Kidney capillary endothelial cell (primary cell): ENCODE measurements around the gene AHRR.
"Not testable (repeated sequence)": the region's sequence is repeated elsewhere in the genome, so short reads cannot be mapped to it uniquely, and the experiment has no call there.

ENCODE experiments used
- DNase-seq: peaks from one replicate; pipeline ENCODE4 v3.0.0-alpha.2; 2018; ENCODE audit warnings: low spot score

Gene AHRR

DNA sequence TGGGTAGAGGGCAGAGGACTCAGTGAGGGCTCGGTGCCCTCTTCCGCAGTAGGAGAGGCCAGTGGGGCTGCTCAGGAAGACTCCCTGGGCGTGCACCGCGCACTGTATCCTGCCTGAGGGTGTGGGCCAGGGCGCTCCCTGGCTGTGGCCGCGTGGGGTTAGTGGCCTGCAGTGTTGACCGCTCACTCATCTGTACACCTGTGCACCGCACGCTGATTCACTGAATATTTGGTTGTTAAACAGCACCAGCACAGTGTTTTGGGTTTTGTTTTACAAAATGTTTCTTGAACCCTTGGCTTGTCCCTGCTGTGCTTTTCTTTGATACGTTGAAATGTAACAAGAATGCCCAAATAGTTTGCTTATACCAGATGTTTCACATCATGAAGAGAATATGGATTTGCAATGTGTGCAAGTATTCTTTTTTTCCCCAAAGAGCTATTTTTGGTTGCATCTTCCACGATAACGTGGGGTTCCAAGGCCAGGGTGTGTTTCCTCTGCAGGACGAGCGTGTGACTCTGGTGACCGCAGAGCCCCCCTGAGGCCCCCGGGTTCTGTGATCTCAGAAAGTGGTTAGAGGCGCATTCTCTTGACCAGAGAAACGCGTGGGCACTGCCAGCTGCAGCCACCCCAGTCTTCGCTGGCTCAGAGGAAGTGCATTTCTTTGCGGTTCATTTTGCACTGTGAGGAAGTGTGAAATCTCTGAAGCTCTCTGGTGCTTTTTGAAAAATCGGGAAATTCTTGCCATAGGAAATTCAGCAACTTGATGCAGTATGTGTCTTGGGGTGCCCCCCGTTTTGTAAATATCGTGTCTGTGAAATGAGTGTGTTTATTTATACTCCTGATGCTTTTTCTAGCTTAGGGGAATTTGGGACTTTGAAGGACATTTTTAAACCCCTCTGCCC lies 46.9 kb downstream of the AHRR start:
- DNase-seq = no peak

DNA sequence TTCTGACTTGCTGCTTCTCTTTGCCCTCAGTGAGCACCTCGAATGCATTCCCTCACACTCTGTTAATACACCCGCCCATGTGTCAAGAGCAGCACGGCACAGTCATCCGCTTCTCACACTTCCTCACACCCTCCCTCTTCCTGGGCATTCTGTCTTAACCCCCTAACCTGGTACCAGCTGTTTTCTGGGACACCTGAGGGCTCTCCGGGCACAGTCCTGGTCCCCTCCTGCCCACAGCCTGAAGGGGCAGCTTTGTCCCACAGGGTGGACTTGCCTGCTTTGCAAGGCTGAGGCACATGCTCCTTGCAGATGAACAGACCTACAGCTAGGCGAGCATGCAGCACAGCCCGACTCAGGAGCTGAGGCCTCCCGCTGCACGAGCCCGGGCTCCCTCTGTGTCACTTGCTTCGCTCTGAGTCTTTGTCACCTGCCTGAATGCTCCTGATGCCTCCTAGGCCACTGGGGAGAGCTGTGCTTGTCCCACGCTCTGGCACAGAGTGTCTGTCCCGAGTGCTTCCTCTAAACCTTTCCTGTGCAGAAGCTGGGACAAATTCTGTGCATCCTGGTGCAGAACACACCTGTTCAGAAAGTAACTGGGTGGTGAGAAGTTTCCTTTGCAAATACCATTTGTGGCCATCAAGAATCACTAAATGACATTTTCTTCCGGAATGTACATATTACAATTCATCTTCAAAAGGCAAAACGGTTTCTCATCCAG lies 47.8 kb downstream of the AHRR start:
- no peak for DNase-seq

DNA sequence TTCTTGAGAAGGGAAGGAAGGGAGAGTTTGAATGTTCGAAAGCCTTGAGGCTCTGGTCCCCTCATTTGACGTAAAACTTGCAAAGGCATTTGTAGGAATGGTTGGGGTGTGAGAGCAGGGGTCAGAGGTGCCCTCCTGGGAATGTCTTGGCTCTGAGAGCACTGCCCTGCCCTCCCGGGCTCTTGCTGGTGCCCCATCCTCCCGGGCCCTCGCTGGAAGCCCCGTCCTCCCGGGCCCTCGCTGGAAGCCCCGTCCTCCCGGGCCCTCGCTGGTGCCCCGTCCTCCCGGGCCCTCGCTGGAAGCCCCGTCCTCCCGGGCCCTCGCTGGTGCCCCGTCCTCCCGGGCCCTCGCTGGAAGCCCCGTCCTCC lies 48.3 kb downstream of the AHRR start:
- DNase-seq = not testable (repeated sequence)

DNA sequence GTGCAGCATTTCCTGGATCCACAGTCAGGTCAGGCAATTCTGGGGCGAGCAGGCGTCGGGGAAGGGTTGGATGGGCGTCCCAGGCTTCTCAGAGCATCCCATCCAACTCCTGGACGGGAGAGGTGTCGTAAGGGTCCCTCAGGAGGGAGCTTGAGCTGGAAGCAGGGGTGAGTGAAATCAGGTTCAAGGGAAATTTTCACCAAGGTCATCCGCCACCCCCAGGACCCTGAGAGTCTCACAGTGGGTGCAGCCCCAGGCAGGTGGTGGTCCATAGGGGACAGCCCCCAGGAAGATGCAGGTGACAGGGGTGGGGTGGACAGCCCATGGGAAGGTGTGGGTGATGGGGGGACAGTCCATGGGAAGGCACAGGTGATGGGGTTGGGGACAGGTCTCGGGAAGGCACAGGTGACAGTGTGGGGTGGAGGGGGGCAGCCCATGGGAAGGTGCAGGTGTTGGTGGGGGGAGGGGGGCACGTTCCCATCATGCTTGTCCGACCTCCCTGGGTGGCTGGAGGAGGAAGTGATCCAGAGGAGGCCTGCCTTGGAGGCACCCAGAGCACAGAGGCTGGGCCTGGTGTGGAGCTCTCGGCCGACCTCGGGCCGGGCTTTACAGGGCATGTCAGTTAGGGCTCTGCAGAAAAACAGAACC lies 48.9 kb downstream of the AHRR start:
- no peak for DNase-seq

DNA sequence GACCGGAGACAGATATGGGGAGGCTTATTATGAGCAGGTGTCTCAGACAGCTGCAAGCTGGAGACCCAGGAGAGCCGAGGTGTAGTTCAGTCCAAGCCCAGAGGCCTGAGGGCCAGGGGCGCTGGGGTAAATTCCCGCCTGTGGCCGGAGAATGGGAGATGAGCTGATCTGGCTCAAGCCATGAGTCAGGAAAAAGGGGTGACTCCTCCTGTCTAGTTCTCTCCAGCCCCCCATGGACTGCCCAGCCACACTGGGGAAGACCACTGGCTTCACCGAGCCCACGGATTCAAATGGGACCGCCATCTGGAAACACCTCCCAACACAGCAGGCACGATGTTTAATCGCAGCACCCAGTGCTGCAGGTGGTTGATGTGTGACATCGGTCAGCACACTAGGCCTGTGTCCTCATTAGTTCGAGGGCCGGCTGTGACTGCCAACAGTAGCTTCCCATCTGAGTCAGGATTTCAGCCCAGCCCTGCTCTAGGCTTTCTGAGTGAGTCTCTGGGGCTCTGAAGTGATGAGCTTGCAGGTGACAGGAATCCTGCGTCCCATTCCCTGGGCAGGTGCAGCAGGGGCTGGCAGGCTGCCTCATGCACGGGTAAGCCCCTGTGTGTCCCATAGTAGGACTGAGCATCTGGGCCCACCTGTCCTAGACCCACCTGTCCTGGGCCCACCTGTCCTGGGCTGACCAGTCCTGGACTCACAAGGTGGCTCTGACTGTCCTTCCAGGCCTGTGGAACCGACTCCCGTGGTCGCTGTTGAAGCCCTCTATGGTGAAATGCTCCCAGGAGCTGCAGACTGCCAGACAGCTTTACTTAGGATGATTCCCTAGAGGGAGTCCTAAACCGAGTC lies 49.7 kb downstream of the AHRR start:
- DNase-seq = no peak

DNA sequence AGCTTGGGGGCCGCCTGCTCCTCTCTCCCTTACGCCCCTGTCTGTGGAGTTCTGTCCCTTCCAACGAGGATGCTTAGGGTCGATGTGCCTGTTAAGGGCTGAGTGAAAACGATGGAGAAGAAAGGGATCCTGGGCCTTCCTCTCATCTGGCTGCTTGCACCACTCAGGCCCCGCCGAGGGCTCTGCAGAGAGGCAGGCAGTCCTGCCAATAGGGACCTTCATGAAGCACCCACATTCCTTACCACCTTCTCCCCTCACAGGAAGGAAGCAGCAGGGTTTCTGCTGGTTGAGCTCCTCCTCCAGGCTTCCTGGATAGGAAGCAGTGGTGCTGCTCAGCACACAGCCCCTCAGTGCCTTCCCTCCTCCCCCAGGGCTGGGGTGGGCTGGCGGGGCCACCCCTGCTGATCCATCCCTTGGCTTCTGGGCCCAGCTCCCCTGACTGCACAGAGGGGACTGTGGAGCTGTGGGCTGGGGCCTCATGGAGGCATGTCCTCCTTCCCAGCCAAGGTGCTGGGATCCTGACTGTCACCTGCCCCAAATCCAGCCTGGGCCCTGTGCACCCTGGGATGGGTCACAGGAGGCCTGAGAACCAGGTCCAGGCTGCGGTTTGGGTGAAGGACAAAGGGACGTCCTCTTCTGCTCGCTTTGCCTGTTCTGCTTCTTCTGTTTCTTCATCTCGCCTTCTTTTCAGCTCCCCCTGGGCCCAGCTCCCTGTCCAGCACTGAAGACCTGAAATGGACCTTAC lies 50.5 kb downstream of the AHRR start:
- DNase-seq = no peak

DNA sequence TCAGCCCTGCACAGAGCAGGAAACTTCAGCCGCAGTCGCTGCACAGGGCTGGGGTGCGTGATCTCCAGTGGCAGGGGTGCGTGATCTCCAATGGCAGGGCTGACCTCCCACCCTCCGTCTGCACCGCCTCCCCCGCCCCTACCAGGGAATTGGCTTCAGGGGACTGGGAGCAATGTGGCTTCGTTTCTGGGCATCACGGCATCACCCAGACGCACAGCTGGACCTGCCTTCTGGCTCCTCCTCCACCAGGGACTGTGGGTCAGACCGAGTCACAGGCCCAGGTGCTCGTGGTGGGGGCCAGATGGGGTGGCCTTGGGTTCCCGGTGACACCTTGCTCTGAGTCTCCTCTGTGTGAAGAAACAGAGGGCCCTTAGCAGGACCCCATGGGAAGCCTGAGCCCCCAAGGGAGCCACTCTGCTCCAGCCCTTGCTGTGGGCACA lies 51.1 kb downstream of the AHRR start:
- DNase-seq = no peak

DNA sequence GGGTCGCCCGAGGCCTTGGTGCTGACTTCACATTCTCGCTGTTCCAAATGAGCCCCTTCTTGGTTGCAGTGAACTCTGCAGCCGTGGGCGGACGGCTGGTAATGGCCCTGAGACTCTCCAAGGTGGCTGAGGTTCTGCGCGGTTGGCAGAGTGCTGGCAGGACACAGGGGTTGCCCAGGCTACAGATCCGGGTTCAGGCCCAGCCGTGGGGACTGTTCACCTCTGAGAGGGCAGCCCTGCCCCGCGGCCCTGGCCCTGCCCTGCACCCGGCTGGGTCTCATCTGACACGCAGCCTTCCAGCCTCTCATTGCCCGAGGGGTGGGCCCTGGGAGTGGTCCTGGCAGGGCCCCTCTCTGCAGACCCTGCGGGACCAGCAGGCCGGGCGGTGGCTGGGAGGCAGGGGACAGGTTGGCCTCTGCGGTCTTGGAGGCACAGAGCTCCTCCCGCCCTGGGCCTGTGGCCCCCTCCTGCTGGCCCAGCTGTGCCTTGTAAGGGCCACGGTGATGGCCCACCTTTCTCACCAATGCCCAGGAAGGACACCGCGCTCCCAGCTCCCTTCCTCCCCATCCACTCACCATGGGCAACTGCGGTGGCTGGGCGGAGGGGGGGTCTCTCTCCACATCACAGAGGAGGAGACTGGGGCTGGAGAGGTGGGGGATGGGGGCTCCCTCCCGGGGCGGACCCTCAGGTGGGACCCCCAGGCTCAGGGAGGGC lies 51.6 kb downstream of the AHRR start:
- no peak for DNase-seq

DNA sequence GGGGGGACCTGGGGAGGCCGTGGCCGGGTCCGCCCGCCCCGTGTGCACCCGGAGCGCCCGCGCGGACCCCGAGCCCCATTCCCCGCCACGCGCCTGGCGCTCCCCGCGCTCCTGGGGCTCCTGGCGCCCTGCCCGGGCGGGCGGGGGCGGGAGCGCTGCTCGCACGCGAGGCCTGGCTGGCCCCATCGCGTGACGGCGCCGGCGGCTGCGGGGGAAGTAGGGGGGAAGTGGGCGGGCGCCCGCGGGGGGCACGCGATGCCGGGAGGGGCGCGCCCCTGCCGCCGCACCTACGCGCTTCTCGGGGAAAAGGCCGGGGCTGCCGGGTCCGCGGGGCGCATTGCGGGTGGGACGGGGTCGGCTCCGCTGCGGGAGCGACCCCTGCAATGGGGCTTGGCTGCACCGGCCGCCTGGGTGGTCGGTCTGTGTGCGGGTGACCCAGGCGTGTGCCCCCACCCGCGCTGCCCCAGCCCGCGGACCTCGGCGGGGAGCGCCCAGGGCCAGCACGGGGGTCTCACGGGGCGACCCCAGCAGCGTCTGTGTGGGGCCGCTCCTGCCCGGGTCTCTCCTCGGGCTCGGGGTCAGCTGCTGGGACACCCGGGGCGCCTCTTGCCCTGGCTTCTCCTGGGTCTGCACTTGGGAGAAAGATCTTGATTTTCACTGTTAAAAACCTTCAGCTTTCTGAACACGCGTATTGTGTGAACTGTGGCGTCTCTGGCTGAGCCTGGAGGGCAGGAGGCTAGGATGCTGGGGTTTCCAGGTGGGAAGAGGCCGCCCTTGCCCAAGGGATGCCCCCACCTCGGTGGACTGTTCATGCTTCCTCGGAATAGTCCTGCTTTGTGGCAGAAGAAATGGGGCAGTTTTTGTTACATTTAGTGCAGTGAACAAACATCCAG lies 52.4 kb downstream of the AHRR start:
- DNase-seq = peak; percentile 74

DNA sequence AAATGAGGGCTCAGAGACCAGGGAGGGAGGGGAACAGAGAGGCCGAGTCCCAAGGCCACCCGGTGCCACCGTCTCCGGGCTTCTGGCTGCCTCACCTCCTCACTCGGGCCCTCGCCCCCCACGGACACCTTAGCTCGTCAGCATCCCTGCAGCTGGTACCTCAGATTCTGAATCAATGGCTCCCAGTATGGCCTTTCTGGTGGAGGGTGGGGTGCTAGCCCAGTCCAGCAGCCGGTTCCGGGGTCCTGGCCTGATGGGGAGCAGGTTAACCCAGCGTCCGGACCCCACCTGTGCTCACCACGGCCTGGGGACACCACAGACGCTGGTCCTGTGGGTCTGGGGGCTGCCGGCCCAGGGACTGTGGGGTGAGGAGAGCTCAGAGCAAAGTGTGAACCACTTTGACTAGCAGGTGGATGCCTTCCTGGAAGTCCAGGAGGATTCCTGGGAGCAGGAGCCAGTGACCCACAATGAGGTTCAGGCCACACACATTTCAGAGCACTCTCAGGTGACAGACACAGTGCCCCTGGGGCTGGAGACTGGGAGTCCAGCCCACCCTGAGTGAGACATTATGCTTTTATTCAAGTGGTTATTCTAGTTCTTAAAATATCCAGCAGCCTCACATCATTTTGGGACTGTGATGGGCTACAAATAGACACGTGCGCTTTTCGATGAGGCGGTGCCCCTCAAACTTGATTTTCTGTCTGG lies 53.3 kb downstream of the AHRR start:
- no peak for DNase-seq

DNA sequence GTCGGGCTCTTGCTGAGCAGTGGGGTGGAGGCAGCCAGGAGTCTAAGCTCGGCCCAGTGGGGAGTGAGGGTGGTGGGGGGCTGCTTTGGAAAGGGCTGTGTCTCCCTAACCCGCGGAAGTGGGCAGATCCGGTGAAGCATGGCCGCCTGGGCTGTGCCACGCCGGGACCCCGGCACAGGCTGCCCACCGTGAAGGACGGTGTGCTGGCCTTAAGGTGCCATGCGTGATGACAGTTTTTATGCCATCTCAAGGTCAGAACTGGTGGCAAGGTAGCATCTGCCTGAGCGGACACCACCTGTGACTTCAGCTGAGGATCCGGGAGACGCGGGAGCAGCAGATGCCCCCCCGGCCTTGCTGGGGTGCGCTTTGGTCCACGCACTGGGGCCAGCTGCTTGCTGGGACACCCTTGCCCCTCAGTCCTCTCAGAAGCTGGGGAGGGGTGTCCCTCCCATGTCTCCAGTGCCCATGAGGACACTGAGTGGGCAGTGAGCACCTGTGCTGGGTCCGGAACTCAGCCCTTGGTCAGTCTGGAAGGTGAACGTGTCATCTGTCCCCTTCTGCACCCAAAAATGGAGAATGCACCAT lies 53.9 kb downstream of the AHRR start:
- no peak for DNase-seq

DNA sequence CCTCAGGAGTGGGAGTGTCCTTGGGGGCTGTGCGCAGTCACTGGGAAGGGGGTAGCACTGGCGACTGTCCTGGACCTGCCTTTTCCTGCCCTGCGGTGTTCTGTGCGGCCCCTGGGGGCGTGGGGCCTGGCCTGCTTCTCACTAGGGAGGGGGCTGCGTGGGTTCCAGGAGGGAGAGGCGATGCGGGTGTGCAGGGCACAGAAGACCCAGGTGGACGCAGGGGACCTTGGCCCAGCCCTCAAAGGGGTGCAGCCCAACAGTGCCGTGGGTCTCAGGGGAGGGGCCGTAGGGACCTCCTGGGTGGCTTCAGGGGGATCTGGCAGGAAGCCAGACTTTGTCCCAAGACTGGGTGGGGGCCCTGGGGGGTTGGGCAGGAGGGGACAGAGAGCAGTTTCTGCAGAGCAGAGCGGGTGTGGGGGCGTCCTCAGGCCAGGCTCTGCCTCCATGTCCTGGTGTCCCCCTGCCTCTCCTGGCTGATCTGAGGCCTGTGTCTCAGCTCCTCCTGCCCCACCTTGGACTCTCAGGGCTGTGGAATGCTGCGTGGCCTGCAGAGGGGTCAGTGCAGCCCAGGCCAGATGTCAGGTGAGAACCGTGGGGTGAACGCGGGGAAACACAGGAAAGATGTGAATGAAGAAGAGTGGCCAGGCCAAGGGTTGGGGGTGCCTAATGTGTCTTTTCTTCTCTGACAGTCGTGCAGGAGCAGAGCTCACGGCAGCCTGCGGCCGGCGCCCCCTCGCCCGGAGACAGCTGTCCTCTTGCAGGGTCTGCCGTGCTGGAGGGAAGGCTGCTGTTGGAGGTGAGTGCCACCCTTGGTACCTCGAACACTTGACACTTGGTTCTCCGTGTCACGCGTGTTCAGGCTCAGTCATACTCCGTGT lies 54.6 kb downstream of the AHRR start:
- DNase-seq = no peak

DNA sequence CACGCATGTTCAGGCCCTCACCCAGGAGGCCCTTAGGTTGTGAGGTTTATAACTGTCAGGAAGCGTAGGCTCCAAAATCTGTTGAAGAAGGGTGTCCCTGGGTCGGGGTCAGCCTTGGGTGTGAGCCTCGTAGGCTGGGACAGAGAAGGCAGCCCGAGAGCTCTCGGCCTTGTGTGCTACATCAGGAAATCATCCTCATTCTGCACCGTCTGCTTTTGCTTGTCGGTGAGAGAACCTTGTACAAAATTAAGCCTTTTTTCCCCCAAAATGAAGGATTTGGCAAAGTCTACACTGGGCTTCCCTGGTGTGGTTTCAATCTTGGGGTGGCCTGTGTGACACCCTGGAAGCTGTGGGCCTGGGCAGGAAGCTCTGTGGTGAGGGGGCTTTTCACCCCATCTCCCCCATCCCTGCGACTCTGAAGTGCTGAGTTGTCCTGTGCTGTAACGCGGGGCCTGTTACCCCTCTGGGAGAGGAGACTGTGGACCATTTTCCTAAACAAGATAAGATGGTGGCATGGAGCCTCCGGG lies 55.3 kb downstream of the AHRR start:
- DNase-seq = no peak

DNA sequence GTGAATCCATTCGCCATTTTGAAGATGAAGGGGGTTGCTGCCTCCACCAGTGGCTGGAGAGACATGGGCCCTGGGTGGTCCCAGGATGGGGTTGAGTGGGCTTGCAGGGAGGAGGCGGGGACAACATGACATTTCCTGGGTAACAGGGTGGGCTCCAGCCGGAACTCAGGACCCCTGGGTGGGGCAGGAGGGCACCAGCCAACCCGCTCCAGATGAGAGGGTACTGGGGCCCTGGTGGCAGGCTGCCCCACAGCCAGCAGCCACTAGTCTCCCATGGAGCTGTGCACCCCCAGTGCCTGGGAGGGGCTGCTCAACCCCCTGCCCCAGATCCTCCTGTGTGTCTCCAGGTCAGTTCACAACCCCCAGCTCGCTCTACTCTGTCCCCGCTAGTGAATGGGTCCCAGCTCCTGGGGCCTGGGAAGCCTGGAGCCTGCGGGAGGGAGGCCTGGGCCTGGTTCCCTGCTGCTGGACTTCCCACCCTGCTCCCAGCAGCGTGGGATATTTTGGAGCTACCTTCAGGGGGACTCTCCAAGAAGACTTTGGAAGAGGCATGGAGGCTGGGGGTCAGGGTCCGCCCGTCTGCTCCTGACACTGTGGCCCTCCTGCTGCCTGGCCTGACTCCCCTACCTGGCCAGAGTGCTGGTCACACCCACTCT lies 55.9 kb downstream of the AHRR start:
- DNase-seq = no peak

DNA sequence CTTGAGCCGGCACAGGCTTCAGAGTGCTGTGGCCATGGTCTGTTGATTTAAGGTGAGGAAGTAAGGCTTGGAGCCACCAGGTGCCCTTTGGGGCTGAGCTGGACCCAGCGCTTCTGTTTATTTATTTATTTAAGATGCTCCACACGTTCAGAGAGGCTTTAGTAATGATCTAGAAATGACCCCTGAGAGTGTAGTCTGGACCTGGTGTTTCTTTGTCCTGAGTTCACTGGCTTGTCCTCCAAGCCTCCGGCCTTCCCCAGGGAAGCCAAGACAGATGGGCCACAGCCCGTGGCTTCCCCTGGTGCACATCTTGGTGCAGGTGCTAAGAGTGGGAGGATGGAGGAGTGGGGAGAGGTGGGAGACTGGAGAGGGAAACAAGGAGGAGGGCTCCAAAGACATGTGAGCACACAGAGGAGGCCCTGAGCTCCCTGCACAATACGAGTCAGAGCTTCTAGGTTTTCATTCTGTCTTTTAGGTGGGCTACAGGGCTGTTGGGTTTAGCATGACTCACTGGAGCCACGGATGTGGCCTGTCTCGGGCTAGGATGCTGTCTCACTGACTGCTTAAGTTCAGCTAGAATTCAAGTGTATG lies 56.9 kb downstream of the AHRR start:
- DNase-seq = peak; percentile 63
